Ishikawa (cell line): ENCODE results near the gene CANT1.

ENCODE experiments used
- CEBPB ChIP-seq: IDR thresholded peaks from 2 replicates; pipeline ENCODE4 v1.6.1; 2012
- CREB1 ChIP-seq: IDR thresholded peaks from 2 replicates; pipeline ENCODE4 v1.6.1; 2012; ENCODE audit warnings: low read depth
- EGR1 ChIP-seq: IDR thresholded peaks from 2 replicates; pipeline ENCODE4 v1.6.1; 2012
- EP300 ChIP-seq: IDR thresholded peaks from 2 replicates; pipeline ENCODE4 v1.6.1; 2012; ENCODE audit warnings: borderline replicate concordance
- FOXM1 ChIP-seq: IDR thresholded peaks from 2 replicates; pipeline ENCODE4 v1.6.1; 2012; ENCODE audit warnings: low read depth, borderline replicate concordance
- NFIC ChIP-seq: IDR thresholded peaks from 2 replicates; pipeline ENCODE4 v1.6.1; 2012
- RAD21 ChIP-seq: IDR thresholded peaks from 2 replicates; pipeline ENCODE4 v1.6.1; 2012; ENCODE audit warnings: low read depth
- TAF1 ChIP-seq: IDR thresholded peaks from 2 replicates; pipeline ENCODE4 v1.6.1; 2012; ENCODE audit warnings: low read depth, mild to moderate bottlenecking
- TCF12 ChIP-seq: IDR thresholded peaks from 2 replicates; pipeline ENCODE4 v1.6.1; 2012; ENCODE audit warnings: low read depth
- TEAD4 ChIP-seq: IDR thresholded peaks from 2 replicates; pipeline ENCODE4 v1.6.1; 2012
- USF1 ChIP-seq: IDR thresholded peaks from 2 replicates; pipeline ENCODE4 v1.6.1; 2012
- YY1 ChIP-seq: IDR thresholded peaks from 2 replicates; pipeline ENCODE4 v1.6.1; 2012; ENCODE audit warnings: low read depth
- ZBTB7A ChIP-seq: IDR thresholded peaks from 2 replicates; pipeline ENCODE4 v1.6.1; 2012; ENCODE audit warnings: low read depth
- TF ChIP-seq, protein P1 (sequence below): IDR thresholded peaks from 2 replicates; pipeline ENCODE4 v1.6.1; 2012; ENCODE audit warnings: low read depth, mild to moderate bottlenecking
- TF ChIP-seq, protein P2 (sequence below): IDR thresholded peaks from 2 replicates; pipeline ENCODE4 v1.6.1; 2012

Gene CANT1

GRCh38 chr17:79024901-79025737, 15.6 kb upstream of the CANT1 start:
- TF ChIP-seq, protein P1, sequence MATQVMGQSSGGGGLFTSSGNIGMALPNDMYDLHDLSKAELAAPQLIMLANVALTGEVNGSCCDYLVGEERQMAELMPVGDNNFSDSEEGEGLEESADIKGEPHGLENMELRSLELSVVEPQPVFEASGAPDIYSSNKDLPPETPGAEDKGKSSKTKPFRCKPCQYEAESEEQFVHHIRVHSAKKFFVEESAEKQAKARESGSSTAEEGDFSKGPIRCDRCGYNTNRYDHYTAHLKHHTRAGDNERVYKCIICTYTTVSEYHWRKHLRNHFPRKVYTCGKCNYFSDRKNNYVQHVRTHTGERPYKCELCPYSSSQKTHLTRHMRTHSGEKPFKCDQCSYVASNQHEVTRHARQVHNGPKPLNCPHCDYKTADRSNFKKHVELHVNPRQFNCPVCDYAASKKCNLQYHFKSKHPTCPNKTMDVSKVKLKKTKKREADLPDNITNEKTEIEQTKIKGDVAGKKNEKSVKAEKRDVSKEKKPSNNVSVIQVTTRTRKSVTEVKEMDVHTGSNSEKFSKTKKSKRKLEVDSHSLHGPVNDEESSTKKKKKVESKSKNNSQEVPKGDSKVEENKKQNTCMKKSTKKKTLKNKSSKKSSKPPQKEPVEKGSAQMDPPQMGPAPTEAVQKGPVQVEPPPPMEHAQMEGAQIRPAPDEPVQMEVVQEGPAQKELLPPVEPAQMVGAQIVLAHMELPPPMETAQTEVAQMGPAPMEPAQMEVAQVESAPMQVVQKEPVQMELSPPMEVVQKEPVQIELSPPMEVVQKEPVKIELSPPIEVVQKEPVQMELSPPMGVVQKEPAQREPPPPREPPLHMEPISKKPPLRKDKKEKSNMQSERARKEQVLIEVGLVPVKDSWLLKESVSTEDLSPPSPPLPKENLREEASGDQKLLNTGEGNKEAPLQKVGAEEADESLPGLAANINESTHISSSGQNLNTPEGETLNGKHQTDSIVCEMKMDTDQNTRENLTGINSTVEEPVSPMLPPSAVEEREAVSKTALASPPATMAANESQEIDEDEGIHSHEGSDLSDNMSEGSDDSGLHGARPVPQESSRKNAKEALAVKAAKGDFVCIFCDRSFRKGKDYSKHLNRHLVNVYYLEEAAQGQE, result no peak
- TF ChIP-seq EP300 (no peak), USF1 (no peak), TEAD4 (no peak), ZBTB7A (no peak), EGR1 (no peak), NFIC (no peak), RAD21 (no peak), CREB1 (no peak), TAF1 (no peak), TCF12 (no peak), CEBPB (no peak), YY1 (no peak)
- TF ChIP-seq, protein P2, sequence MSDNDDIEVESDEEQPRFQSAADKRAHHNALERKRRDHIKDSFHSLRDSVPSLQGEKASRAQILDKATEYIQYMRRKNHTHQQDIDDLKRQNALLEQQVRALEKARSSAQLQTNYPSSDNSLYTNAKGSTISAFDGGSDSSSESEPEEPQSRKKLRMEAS, result no peak

DNA sequence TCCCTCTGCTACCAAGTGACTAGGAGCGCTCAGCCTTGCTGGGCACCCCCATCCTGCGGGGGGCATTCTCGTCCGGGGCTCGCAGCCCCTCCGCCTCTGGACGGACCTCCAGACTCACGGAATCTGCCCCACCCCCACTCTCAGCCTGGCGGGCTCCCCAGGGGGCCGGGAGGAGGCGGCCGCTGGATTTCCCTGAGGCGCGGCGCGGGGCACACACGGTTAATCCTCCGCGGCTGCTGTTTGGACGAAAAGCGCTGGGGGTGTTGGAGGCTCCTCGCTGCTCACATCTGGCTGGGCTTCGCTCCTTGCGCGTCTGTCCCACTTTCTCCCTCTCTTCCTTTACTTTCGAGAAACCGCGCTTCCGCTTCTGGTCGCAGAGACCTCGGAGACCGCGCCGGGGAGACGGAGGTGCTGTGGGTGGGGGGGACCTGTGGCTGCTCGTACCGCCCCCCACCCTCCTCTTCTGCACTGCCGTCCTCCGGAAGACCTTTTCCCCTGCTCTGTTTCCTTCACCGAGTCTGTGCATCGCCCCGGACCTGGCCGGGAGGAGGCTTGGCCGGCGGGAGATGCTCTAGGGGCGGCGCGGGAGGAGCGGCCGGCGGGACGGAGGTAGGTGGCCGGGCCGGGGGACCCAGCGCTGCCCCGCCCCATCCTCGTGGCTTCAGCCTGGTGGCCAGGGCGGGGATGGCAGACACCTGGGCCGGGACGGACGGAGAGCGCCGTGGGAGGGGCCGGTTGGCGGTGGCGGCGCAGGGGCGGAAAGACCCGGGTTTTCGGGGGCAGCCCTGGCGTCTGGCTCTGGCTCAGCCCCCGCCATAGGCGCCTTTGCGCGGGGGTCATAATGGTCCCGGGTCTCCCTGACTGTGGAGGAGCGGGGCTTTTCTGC, 14.6 kb upstream of the CANT1 start, which contains the start of gene C1QTNF1:
TSS of gene C1QTNF1 (plus strand) at position 284 of the 886 bp plus-strand sequence. CDS start 19,800 bp downstream, outside the sequence.
- peak; percentile 78 for TF ChIP-seq ZBTB7A
- TF ChIP-seq TEAD4, result no peak

- TF ChIP-seq TAF1 (no peak), CEBPB (no peak), CREB1 (no peak), EP300 (no peak), NFIC (no peak), TEAD4 (no peak), YY1 (no peak), TCF12 (no peak), USF1 (no peak)
- TF ChIP-seq, protein P2, result no peak
- TF ChIP-seq, protein P1, result no peak
Observed at GRCh38 chr17:79023180-79023705, 13.7 kb upstream of the CANT1 start.

DNA sequence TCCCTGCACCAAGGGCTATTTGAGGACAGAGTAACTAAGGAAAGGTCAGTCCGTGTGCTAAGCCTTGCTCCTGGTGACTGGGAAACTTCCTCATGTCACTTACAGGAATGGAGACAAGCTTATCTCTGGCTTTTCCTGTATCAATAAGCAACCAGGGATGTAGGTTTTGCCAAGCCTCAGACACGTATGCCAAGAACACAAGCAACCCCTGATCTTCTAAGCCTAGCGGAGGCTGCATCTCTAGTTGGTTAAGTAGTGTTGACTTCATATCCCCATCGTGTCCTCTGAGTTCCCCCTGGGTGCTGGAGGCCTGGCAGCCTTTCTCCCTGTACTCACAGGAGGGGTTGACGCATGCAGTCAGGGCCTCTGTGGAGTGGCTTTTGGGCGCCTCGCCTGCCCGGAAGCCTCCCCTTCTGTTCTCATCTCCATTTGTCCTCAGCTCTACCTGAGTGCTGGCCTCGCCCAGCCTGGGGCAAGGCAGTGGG, 13.0 kb upstream of the CANT1 start:
- TF ChIP-seq TAF1 (no peak), CEBPB (no peak)

- TF ChIP-seq FOXM1 (no peak), TCF12 (no peak), TAF1 (no peak)
Observed at GRCh38 chr17:79020631-79021301, 11.2 kb upstream of the CANT1 start.
